GOT3 (cell line): ENCODE results near the gene ARSI.

Source experiments
- DNase-seq: peaks from one replicate; lab custom pipeline; 2025; ENCODE audit warnings: mixed read lengths; lab: John Stamatoyannopoulos, UW

ARSI gene

GRCh38 chr5:150307617-150308426 lies 5.1 kb upstream of the ARSI start:
- DNase-seq: no peak

- no peak for DNase-seq
Observed at GRCh38 chr5:150306775-150307174, 4.1 kb upstream of the ARSI start.

DNA sequence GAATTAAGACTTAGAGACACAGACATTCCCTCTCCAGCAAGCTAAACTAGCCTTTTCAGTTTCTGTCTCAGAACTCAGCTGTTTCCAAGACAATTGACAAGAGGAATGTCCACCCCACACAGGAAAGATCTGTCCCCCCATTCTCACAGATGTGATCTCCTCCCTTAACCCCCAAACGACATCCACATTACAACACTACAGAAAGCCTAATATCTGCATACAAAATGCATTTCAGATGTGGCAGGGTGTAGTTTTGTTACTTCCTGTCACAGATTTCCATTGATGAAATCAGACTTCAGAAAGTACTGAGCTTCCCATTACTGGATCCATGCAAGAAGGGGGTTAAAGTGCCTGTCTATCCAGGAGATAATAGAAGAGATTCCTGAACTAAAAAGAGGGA lies 2.9 kb upstream of the ARSI start:
- DNase-seq: no peak

GRCh38 chr5:150305095-150305494 lies 2.4 kb upstream of the ARSI start:
- DNase-seq: no peak

DNA sequence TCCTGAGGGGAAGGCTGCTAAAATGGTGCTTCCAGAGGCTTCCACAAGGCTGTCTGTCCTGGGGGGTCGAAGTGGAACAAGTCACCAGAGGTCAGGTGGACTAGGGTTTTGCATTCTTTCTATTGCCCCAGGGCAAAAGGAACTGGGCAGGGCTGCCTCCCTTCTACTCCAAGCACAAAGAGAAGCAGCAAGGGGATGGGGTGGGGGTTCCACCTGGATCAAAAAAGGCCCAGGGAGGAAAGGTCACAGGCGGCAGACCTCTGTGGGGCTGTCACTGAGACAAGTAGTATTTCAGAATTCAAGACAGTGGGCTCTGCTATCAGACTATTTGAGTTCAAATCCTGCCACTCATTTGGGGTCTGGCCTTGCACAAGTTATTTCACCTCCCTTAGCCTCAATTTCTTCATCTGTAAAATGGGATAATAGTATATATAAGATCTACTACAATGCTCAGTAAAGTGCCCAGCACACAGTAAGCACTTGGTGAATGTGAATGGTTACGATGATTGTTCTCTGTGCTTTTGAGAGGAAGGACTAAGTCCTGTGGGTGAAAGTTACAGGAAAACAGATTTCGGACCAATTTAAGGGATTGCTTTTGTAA lies 1.9 kb upstream of the ARSI start:
- no peak for DNase-seq

DNA sequence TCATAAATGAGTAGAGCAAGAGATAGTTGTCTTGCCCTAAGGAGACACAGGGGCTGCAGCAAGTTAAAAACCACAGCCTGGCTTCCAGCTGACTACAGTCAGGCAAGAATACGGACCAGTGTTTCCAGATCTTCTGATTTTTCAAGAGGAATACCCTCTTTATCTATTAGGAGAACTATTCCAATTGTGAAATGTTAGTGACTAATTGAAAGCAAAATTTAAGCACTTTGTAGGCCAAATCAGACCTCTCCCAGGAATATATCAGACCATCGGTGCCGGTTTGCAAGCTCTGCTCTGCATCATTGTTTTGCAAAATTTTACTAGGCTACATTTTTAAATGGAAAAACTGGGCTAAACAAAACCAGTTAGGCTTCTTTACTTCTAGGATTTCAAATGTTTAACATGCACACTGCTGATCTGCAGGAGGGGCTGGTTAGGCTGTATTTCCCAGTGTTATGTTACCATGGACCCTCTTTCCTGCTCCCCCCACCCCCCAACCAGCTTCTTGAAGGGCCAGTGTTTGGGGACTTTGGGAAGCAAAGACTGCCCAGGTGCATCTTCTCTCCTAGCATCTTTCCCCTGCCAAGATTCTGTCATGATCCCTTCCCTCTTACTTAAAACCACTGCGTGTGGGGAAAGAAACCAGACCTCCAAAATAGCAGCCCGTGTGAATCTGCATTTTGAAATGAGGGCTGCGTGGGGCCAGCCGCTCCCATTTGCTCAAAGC lies 1.1 kb upstream of the ARSI start:
- DNase-seq: no peak

DNA sequence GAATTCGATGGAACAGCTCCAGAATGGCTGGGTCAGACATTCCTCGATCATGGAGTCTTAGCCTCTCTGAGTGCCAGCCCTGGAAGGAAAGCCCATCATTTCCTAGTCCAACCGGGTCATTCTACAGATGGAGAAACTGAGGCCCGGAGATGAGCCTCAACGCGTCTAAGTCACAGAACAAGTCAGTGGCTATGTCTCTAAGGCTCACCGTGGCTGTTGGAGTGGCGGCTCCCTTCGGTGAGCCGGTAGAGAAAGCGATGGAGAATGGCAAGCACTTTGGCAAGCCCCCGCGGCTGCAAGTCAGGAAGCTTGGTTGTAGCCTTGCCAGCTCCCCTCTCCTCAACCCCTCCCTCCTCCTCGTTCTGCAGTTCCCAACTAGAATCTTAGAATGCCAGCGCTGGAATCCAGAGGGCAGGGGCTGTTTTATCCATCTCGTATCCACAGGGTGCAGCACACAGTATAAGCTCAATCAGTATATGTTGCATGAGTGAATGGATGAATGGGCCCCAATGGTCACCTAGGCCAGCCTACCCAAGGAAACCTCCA lies 438 bp upstream of the ARSI start:
- no peak for DNase-seq

GRCh38 chr5:150301901-150302300 lies 804 bp downstream of the ARSI start:
- DNase-seq: no peak

DNA sequence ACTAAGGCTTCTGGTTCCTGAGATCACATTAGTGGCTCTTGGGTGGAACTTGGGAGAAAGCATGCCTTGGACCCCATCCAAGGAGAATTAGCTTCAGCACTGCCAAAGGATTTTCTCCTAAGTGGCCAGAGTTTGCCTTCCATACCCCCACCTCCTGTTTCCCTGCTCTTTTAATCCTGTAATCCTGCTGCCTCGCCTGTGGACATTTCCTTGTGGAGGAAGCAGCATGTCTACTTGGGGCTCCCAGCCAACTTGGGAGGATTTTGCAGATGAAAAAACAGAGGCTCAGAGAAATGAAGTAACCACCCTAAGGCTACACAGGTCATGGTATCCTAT lies 1.6 kb downstream of the ARSI start:
- no peak for DNase-seq

GRCh38 chr5:150300496-150301169 lies 2.1 kb downstream of the ARSI start:
- DNase-seq: no peak

- no peak for DNase-seq
Observed at GRCh38 chr5:150299571-150300327, 3.0 kb downstream of the ARSI start.

GRCh38 chr5:150298701-150299451 lies 3.8 kb downstream of the ARSI start:
- DNase-seq: peak; percentile 49

DNA sequence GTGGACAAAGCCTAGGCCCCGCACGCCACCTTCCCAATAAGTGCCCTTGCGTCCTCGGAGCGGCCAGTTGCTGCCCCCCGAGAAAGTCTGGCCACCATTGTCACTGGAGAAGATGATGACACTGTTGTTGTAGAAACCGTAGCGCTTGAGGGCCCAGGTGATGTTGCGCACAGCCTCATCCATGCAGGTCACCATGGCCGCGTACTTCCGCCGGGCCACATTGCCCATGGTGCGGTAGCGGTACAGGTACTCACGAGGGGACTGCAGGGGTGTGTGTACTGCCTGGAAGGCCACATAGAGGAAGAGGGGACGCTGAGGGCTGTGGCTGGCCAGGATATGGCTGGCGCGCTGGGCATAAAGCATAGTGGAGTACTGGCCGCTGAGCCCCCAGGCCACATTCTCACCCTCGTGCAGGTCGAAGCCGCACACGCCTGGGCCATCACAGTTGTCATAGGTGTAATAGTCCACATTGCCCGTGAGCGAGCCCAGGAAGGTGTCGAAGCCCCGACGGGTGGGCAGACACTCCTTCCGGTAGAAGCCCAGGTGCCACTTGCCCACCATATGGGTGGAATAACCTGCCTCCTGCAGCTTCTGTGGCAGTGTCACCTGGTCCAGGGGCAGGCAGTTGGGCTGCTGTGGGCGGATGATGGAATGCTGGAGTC lies 4.6 kb downstream of the ARSI start:
- no peak for DNase-seq

DNA sequence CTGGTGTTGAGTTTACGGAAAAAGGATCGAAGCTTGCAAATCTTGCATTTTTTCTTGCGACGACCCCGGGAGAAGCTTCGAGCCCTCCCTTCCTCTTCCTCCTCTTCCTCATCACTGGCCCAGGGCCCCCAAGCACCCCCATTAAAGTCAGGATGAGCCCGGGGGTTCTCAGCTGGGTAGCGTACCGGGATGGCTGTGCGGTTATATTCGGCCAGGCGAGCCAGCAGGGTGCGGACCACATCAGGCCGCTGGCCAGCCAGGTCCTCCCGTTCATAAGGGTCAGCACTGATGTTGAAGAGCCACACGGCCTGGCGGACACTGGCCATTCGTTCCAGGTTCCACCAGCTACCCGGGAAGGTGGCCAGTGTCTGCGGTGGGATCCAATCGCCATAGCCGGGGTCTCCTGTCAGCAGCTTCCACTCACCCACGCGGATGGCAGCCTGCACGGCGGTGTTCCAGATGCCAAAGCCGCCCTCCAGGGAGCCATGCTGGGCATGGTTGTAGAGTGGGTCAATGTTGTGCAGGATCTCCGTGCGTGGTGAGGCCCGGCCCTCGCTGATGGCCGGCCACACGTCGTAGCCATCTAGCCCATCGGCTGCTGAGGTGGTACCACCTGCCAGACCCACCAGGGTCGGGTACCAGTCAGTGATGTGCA lies 5.3 kb downstream of the ARSI start:
- no peak for DNase-seq

DNA sequence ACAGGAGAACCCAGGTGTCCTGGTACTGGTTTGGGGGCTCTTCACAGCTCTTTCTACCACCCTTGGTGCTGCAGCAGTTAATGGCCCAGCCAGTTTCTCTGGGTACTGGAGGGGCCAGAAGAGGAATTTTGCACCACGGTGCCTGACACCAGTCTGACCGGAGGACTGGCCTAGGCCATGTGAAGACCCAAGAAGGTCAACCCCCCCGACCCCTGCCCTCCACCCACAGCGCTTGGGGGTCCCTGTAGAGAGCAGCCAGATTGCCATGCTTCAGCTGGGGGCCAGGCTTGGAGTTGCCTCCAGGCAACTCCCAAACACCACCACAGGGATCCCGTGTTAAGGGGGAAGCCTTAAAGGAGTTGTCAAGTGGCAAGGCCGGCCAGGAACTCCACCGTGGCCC lies 6.2 kb downstream of the ARSI start:
- no peak for DNase-seq

DNA sequence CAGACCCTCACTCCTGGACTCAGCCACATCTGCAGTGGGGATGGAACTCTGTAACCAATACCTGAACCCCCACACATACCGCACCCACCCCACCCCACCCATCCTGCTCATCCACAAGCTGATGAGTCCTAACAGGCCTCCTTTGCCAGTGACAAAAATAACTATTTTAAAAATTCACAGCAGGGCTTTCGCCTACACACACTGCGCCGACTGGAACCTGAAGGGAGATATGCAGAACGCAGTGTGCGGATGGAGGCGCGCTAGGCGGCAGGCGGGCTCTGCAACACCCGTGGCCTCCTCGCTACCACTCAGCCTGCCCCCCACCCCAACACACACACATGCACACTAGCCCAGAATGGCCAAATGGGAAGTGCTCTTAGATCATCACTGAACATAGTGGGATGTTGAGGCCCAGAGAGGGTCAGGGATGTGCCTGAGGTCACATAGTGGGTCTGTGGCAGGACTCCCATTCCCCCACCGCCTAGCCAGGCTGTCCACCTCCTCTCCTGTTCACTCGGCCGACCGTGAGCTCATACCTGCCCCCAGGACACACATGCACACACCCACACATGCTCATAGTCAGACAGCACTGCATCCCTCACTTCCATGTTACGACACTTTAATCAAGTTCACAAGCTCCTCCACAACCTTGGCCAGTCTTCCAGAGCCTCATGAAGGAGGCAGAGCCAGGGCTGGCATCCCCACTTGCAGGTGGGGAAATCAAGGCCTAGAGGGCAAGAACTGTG lies 6.8 kb downstream of the ARSI start:
- DNase-seq: no peak

GRCh38 chr5:150295172-150295634 lies 7.5 kb downstream of the ARSI start:
- peak; percentile 37 for DNase-seq

DNA sequence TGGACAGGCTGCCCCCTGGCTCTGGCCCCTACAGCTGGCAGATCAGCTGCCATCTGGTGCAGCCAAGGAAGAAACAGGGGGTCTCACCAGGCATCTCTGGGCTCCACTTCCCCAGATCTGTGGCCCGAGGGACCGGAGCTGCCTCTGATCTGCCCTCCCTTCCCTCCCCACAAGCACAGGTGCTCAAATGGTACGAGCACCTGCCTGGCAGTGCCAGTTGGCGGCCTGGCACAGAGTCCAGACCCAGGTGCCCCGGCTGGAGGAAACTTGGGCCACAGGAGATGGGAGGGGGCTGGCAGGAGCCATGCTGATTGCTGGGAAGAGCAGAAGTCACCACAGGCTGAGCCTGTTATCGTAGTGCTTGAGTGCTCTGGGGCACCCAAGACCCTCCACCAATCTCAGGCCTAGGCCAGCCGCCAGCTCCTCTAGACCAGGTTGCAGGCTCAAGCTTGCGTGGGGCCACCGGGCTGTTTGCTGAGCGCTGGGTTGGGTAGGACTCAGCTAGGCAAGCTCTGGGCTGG lies 8.1 kb downstream of the ARSI start:
- DNase-seq: no peak
